Effector CD4-positive, alpha-beta T cell (primary cell): Measurements from ENCODE around the gene AGMAT.

Experiments used
- DNase-seq: peaks from one replicate; pipeline ENCODE4 v3.0.0-alpha.2; 2020

The AGMAT gene

DNA sequence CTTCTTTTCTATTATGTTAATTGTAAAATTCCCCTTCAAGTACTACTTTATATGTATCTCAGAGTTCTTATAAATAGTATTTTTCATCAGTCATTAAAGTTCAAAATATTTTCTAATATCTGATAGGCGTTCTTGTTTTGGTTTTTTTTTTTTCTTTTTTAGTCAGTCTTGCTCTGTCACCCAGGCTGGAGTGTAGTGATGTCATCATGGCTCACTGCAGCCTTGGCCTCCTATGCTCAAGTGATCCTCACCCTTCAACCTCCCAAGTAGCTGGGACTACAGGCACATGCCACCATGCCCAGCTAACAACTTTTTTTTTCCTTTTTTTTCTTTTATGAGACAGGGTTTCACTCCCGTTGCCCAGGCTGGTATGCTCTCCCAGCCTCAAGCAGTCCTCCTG is 27.3 kb downstream of the AGMAT start:
- no peak for DNase-seq

GRCh38 chr1:15557008-15557407 is 27.8 kb downstream of the AGMAT start:
- DNase-seq, result no peak

DNA sequence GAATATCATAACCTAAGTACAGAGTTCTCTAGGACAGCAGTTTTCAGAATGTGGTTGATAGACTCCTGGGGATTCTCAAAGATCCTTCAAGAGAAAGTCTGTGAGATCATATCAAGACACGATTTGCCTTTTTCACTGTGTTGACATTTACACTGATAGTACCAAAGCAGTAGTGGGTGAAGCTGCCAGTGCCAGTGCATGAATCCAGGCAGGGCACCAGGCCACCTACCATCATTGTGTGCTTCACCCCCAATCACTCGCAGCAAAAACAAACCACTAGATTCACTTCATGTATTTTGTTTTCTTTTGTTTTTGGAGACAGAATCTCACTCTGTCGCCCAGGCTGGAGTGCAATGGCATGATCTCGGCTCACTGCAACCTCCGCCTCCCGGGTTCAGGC is 34.3 kb downstream of the AGMAT start:
- DNase-seq, result no peak

DNA sequence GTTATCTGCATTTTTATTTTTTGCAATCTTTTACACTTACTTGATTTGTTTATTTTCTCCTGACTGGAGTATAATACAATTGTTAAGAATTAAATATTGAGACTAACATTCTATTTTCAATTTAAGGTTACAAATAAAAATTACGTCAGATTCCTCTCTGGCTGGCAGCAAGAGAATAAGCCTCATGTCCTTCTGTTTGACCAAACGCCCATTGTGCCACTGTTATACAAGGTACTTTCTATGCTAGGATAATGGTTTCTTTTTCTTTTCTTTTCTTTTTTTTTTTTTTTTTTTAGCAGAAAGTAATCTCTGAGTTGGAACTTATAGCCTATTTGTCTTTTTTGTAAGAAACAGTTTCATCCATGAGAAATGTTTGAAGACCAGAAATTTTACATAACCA is 38.2 kb downstream of the AGMAT start:
- DNase-seq, result no peak

GRCh38 chr1:15543589-15544568 is 41.0 kb downstream of the AGMAT start:
- DNase-seq, result no peak

GRCh38 chr1:15543251-15543588 is 41.6 kb downstream of the AGMAT start:
- no peak for DNase-seq

DNA sequence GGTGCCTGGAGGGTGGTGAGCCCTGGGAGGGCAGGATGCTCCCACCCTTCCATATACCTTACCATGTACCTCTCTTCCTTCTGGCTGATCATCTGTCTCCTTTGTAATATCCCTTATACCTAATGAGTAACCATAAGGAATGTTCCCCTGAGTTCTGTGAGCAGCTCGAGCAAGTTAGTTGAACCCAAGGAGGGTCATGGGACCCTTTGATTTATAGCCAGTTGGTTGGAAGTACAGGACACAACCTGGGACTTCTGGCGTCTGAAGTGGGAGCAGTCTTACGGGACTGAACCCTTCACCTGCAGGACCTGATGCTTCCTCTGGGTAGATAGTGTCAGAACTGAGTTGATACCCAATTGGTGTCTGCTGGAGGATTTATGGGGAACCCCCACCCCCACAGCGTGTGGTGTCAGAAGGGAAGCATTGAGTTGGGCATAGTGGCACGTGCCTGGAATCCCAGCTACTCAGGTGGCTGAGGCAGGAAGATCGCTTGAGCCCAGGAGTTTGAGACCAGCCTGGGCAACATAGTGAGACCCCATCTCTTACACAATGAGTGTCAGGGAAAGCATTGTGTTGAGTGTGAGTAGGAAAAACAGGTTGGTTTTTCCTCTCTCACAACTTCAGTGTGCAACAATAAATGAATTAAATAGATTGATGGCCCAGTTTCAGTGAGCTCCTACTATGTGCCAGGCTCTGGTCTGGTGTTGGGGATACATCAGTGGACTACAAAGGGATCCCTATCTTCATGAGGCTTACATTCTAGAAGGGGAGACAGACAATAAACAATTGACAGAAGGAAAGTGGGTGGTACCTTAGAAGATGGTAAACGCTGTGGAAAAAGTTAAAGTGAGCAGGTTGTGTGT is 42.2 kb downstream of the AGMAT start:
- DNase-seq, result no peak

DNA sequence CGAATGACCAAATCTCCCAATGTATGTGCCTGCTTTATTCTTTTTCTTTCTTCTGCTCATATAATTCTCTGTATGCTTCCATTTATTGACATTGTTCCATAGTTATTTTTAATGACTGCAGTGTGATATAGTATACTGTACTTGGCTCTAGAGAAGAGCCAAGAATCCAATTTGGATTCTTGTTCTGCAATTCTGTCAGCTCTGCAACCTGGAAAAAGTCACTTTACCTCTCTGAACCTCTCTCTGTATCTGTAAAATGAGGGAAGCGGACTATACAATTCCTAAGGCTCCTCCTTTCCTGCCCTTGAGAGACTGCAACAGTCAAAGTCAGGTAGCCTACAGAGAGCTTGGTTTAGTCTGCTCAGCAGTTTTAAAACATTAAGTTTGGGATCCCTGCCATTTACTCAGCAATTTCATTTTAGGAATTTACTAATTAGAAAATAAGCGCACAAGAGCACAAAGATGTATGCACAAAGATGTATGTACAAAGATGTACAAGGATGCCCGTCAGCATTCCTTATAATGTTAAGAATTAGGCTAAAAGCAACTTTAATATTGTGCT is 43.5 kb downstream of the AGMAT start:
- DNase-seq, result no peak

GRCh38 chr1:15540186-15540585 is 44.7 kb downstream of the AGMAT start:
- no peak for DNase-seq

DNA sequence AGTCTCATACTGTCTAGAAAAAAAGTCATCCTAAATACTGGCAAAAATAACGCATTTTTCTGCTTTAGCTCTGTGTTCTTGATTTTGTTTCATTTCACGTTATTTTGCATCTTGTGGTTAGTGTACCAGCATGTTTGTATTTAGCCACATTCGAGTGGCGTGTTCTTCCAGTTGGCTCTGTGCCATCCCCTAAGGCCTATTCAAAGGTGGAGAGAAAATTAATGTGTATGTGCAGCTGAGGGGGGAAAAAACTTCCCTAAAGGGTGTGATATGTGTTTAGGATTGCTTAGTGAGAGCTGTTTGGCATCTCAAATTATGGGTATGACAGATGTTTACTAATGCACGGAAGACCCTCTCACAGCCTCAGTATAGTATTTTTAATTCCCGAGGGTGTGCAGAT is 46.1 kb downstream of the AGMAT start:
- DNase-seq, result no peak

DNA sequence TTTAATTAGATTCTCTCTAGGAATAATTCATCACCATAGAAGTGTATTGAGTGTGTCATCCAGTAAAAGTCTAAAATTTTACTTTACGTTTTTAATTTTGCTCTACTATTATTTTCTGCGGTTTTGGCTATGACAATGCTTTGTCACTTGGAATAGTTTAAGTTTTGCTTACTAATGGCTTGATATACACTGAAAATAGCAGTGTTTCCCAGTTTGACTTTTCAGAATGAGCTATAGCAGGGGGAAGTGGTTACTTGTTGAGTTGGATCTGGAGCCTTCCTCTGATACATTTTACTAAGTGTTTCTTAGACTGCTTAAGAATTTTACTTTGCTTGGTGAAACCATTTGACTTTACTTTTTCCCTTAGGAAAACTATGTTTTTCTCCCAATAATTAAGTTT is 53.2 kb downstream of the AGMAT start:
- no peak for DNase-seq

DNA sequence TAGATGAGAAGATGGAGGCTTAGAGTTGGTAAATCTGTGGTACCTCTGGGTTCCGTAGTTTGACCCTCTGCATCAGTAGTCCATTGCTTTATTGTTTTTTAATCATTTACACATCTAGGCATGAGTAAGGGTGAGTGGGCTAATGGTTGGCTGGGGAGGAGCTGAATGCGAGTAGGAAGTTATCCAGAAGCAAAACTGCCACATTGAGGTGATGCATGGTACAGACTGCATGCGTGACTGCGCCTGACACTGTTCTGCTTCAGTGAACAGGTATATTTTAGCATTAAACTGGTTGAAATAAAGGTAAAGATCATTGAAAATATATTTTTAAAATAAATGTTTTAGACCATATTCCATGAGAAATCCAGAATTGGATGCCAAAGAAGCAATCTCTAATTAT is 53.8 kb downstream of the AGMAT start:
- no peak for DNase-seq

DNA sequence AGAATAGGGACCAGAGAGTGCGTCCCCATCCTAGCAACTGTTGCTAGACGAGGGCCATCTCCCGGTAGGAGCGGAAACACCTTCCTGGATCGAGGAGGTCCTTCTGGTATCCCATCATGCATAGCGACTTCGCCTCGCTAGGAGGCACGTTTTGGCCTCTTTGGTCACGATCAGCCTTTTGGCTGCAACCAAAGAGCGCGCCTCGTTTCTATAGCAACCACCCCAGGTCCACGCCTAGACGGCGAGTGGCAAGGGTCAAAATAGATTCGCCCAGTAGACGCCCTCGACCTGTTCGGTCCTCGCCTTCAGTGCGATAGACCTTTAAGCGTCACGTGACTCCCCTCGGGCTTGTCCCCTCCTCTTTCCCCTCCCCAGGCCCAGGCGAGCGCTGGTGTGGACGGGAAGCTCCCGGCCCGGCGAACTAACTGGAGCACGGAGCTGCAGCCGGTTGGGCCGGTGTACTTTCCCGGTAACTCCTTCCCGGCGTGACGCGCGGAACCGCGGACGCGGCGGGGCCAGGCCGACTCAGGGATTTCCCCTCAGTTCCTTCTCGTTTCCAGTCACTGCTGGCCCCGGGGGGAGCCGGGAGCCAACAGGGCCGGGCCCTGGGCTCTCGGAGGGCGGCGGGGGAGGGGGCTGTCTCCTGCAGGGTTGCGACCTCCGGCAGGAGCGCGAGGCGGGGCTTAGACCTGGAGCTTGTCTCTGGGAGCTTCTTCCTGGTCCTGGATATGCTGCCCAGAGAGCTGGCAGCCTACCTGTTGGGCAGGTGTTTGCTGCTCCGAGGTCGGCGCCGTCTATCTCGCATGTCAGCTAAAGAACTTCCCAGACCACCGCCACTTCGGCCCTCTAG is 58.1 kb downstream of the AGMAT start, which contains the start of gene DNAJC16:
Gene DNAJC16, plus strand, starts transcription at position 359 of the 850 bp plus-strand sequence. CDS start 2,258 bp downstream, outside the sequence.
- peak; percentile 92 for DNase-seq

DNA sequence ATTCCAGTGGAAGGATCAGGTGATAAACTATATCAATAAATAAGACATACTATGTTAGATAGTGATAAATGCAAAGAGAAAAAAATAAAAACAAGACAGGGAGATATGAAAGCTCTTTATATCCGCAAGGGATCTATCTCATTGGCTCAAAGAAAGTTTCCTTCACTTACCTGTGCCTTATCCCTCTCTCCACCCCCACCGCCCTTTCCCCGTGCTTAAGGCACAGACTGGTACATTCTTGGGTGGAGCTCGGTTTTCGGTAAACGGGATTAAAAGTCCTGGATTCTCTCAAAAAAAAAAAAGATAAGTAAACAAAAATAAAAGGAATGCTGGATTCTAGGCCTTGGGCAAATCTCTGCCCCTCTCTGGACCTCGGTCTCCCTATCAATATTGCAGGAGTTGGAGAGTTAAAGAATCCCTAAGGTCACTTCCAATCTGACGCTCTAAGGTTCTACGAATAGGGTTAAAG is 58.8 kb downstream of the AGMAT start:
- no peak for DNase-seq

GRCh38 chr1:15525050-15526020 is 59.5 kb downstream of the AGMAT start:
- DNase-seq, result peak; percentile 99

GRCh38 chr1:15524283-15525049 is 60.4 kb downstream of the AGMAT start:
- DNase-seq, result peak; percentile 98

DNA sequence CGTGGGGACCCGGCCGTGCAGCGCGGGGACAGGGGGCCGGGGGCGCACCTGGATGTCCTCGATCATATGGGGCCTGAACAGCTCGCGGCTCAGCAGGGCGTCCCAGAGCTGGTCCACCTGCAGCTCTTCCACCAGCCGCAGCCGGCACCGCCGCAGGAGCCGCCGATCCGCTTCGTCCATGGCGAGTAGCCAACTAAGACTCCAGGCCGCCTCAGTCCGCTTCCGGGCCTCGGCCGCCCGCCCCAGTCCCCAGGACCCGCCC is 60.9 kb downstream of the AGMAT start, which contains the start of gene CASP9:
Gene CASP9, minus strand, starts transcription at position 195 of the 262 bp plus-strand sequence. Its CDS starts 15 bp downstream, at position 180.
- no peak for DNase-seq

- no peak for DNase-seq
Measured at GRCh38 chr1:15523104-15524020, 61.5 kb downstream of the AGMAT start.

GRCh38 chr1:15522551-15522950 is 62.3 kb downstream of the AGMAT start:
- no peak for DNase-seq
